NCI-H526 (cell line): ENCODE measurements around the gene PDZD11.
"Not testable (repeated sequence)": the region's sequence is repeated elsewhere in the genome, so short reads cannot be mapped to it uniquely, and the experiment has no call there.

ENCODE experiments used
- DNase-seq, 2 experiments: peaks; one replicate each; lab custom pipeline; 2025; lab: John Stamatoyannopoulos, UW

The PDZD11 gene

DNA sequence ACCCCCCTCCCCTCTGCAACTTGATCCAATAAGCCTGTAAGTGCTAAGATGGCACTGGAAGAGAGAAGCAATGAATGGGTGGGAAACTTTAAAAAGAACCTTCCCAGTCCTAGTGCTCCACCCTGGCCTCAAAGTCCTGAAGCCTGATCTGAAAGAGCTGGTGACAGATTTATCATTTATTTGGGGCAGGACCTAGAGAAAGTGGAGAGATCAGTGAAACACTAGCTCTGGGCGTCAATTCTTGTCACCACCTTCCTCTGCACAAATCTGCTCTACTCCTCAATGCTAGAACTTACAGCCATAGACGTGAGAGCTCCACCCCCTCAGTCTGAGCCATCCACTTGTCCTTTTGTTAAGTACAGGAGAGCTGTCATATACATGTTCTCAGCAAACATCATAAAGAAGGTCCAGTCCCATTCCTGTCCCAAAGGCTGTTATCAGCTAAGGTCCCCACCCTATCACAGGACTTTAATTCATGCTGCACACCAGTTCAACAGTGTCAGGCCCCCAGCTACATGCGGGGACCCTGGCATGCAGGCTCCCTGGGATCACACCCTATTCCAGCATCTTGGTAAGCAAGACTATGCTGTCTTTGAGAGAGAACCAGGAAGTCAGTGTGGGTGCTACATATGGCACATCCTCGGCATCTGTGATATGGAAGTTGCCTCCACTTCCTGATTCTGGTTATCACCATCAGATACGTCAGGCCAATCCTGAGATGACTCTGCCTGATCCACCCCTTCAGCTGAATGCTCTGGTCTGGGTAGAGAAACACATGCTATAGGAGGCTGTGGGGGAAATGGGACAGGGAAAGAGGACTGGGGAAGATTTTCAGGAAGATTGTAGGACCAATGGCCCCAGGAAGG is 32.1 kb downstream of the PDZD11 start:
- DNase-seq: no peak

DNA sequence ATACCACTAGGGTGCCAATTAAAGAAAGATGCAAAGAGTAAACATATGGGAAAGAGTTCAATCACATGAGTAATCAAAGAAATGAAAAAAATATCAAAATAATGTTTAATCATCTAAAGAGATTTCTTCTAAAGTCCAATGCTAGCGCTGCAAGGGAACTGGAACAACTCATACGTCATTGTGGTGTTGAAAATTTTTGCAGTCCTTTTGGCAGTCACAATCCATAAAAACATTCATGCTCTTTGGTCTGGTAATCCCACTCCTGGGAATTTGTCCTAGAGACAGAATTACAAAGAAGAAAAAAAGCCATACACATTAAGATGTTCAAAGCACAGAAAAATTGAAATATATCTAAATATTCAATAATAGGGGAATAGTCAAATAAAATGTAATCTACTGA is 34.3 kb downstream of the PDZD11 start:
- no peak for DNase-seq

DNA sequence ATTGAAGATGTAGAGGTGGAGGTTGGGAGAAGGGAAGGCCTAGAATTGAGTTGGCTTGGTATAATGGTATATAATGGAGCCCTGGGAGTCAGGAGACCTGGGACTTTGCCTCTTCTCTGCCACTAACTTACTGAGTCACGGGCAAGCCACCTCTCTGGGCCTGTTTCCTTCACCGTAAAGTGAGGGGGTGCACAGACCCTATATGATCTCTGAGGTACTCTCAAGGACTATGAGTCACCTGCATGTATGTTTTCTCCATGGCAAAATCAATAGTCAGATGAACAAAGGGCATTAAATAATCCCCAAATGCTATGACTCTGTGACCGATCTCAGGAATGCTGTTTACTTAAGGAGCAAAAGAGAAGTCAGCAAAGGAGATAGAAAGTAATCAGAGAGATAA is 34.8 kb downstream of the PDZD11 start:
- DNase-seq: no peak

DNA sequence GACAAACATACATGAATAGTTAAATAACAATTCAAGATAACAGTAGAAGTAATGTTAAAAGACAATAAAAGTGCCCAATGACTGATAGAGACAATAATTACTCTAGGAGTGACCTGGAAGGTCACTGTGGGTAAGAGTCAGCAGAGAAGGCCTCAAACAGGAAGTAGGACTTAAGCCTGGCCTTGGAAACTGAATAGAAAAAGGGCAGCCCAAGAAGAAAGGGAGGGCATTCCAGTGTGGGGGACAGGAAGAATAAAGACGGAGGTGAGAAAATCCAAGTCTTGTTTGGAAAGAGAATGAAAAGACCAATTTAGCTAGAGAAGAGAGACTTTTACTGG is 35.7 kb downstream of the PDZD11 start:
- no peak for DNase-seq

DNA sequence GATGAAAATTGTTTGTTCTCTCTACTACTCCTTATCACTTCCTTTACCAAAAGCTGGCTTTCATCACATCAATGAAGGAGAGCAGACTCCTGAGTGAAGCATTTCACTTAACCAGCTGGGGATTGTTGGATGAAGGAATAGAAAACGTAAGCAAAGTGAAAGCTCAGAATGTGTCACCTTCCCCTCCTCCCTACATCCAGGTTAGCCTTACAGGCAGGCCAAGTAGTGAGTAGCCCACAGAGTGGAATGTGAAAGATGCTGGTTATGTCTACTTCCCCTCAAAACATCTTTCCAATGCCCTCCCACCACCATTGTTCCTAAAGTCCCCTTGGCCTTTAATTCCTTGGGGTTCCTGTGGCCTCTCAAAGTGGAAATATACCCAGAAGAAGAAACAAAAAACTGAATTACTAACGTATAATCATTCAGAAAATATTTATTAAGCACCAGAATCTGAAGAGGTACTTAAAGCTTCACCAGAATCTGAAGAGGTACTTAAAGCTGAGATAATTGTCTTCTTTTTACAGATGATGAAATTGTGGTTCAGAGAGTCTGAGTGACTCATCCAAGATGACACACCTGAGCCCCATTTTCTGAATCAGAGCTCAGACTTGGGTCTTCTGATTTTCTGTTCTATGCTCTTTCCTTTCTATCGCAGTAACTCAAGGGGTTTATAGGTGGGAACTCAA is 36.2 kb downstream of the PDZD11 start:
- no peak for DNase-seq

DNA sequence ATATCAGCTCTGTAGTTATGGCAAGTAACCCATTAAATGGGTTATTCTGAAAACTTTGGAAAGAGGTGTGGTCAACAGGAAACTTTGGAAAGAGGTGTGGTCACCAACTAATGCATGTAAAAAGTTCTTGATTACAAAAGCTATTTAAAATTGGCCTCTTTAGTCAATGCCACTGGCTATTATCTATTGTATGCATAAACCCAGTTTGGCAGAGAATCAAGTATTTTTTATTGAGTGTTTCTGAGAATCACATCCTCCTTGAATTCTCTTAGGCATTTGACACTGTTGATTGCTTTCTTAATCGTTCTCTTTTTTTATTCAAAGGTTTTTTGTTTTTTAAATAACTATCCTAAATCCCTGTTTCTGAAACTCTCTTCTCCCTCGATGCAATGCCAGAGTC is 37.2 kb downstream of the PDZD11 start:
- no peak for DNase-seq

DNA sequence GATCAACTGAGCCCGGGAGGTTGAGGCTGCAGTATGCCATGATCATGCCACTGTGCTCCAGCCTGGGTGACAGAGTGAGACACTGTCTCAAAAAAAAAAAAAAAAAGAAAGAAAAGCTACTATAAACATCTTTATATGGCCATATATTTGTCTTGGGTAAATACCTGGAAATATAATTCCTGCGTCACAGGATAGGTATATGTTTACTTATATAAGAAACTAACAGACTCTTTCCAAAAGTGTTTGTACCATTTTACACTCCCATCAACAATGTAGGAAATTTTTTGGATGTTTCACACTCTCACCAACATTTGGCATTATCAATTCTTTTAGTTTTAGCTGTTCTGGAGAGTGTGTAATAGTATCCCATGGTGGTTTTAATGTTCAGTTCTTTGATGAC is 42.5 kb downstream of the PDZD11 start:
- no peak for DNase-seq

DNA sequence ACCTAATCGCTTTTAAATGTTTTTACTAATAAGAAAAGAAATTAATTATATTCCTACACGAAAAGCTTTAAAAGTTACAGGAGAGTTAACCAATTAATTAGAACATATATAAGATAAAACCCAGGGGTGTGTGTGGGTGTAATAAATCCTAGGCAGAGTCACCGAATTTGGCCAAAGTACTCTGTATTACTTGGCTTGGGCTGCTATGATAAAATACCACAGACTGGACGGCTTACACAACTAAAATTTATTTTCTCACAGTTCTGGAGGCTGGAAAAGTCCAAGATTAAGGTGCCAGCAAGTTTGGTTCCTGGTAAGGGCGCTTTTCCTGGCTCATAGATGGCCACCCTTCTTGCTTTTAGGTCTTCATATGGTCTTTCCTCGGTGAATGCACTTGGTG is 44.8 kb downstream of the PDZD11 start:
- DNase-seq: no peak

DNA sequence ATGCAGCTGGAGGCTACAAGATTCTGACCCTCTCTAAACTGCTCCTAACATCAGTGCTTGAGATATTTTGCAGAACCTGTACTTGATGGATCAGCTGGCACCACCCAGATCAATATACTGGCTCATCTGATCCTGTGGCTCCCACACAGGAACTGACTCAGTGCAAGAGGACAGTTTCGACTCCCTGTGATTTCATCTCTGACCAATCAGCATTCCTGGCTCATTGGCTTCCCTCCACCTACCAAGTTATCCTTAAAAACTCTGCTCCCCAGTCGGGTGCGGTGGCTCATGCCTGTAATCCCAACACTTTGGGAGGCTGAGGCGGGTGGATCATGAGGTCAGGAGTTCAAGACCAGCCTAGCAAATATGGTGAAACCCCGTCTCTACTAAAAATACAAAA is 46.1 kb downstream of the PDZD11 start:
- DNase-seq: not testable (repeated sequence)

DNA sequence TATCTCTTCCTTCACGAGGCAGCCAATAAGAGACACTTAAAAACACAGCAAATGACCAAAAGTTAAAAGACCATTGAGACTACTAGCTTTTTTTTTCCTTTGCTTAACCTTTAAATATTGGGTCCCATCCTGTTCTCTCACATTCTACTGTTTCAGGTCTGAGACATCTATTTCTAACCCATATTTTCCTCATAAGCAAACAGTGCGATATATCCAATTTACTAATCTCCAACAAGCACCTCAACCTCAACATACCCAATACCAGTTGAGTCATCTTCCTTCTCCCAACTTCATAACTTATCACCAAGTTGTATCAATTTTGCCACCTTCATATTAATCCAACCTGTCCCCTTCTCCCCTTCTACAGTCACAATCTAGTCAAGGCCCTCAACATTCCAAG is 48.2 kb downstream of the PDZD11 start:
- no peak for DNase-seq

DNA sequence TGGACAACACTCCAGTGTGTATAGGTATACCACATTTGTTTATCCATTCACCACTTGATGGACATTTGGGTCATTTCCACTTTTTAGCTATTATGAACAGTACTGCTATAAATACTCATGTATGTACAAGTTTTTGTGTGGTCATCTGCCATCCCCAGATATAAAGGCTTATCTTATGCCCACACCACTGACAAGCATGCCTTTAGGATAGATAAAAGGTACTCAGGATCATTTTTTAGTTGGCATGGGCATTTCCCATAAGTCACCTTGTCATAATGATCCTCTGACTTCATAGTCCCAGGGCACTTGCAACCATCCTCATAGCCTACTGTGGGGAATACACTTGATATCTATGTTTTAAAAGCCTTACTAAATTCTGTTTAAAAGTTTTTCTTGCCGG is 49.0 kb downstream of the PDZD11 start:
- DNase-seq: no peak
